ENCODE measurements around the gene CAPN2.

DNA sequence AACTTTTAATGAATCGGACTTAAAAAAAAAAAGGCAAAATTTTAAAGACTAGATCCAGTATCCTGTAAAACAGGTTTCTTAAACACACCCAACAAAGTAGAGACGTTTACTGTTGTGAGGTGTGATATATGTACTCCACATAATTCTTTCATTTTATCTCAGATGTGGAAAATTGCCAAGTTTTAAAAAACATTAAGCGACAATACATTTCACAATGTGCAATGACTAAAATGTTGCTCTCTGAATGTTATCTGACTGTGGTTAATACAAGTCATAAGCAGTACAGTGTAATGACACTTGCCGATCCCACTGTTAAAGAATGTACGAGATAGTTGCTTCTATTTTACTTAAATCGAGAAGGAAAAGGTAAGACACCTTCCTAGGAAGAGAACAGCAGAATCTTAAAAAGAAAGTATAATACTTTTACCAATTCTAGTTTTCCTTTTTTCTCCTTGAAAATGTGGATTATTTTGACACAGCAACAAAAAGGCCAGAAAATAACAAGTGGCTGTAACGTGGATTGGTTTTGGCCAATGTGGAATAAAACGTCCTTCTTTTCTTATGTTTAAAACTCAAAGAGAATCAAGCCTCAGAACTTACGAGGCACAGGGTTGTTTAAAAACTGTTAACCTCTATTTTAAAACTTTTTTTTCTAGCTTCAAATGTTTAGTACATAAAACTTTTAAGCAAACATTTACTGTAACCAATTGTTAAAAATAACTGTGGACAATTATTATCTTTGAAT lies 82.0 kb downstream of the CAPN2 start:
- TF ChIP-seq, protein P1, sequence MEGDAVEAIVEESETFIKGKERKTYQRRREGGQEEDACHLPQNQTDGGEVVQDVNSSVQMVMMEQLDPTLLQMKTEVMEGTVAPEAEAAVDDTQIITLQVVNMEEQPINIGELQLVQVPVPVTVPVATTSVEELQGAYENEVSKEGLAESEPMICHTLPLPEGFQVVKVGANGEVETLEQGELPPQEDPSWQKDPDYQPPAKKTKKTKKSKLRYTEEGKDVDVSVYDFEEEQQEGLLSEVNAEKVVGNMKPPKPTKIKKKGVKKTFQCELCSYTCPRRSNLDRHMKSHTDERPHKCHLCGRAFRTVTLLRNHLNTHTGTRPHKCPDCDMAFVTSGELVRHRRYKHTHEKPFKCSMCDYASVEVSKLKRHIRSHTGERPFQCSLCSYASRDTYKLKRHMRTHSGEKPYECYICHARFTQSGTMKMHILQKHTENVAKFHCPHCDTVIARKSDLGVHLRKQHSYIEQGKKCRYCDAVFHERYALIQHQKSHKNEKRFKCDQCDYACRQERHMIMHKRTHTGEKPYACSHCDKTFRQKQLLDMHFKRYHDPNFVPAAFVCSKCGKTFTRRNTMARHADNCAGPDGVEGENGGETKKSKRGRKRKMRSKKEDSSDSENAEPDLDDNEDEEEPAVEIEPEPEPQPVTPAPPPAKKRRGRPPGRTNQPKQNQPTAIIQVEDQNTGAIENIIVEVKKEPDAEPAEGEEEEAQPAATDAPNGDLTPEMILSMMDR (IDR thresholded peaks at IDR 0.05) = no peak
- TF ChIP-seq POLR2A (IDR thresholded peaks at IDR 0.05) = no peak
